GM21529 (cell line): ENCODE results near the gene CCDC88A.
"Not testable (repeated sequence)": the region's sequence is repeated elsewhere in the genome, so short reads cannot be mapped to it uniquely, and the experiment has no call there.

Experiments used
- ATAC-seq: cut with Tn5 transposase; IDR thresholded peaks from one replicate; pipeline ENCODE4 v1.9.1; 2021; ENCODE audit not compliant: unreplicated experiment

Gene CCDC88A, protein sequence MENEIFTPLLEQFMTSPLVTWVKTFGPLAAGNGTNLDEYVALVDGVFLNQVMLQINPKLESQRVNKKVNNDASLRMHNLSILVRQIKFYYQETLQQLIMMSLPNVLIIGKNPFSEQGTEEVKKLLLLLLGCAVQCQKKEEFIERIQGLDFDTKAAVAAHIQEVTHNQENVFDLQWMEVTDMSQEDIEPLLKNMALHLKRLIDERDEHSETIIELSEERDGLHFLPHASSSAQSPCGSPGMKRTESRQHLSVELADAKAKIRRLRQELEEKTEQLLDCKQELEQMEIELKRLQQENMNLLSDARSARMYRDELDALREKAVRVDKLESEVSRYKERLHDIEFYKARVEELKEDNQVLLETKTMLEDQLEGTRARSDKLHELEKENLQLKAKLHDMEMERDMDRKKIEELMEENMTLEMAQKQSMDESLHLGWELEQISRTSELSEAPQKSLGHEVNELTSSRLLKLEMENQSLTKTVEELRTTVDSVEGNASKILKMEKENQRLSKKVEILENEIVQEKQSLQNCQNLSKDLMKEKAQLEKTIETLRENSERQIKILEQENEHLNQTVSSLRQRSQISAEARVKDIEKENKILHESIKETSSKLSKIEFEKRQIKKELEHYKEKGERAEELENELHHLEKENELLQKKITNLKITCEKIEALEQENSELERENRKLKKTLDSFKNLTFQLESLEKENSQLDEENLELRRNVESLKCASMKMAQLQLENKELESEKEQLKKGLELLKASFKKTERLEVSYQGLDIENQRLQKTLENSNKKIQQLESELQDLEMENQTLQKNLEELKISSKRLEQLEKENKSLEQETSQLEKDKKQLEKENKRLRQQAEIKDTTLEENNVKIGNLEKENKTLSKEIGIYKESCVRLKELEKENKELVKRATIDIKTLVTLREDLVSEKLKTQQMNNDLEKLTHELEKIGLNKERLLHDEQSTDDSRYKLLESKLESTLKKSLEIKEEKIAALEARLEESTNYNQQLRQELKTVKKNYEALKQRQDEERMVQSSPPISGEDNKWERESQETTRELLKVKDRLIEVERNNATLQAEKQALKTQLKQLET (N-terminal part only)

DNA sequence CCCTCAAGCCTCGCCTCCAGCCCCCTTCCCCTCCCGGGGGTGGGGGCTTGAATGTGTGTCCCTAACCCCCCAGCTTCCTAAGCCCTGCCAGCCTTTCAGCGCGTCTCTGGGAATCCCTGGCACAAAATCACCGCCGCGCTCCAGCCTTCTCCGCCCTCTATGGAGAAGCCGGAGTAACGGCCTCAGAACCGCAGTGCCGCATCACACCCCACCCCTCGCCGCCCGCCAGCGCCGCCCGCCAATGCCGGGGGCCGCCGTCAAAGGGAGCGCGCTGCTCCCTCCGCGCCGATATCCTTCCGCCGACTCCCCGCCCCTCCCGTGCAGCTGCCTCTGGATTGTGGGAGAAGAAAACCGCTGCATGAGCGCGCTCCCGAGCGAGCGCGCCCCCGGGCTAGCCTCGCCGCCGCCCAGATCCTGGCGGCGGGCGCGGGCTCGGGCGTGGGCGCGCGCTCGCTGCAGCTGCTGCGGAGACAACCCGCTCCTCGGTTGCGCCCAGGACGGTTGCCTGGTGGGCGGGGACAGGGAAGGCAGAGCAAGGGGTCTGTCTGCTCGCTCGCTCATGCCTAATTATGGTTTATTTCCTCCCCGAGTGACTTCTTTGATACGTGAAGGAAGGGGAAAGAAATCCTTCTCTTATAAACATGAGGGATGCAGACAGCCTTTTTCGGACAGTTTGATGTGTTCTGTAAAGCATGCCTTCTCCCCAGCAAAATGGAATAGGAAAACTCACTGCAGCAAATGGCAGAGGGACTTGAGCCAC is at the start of gene CCDC88A:
TSS of gene CCDC88A (minus strand) at position 178 of the 760 bp plus-strand sequence. CDS start 777 bp downstream, outside the sequence.
- peak; percentile 79 for ATAC-seq

DNA sequence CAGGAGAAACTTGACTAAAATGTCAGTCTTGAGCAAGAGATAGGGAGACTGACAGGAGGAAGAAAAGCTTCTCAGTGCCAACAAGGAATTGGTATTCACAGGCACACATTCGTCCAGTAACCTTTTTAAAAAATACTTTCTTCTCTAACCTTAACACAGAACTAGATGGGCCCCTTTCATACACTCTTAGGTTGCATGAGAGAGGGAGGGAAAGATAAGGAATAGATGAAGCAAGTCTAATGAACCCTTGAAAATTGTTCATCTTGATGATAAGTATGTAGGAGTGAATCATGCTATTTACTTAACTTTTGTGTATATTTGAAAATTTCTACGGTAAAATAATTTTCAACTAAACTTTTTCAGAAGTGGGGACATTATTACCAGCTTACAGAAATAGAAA is 42.0 kb upstream of the CCDC88A start:
- ATAC-seq: no peak

DNA sequence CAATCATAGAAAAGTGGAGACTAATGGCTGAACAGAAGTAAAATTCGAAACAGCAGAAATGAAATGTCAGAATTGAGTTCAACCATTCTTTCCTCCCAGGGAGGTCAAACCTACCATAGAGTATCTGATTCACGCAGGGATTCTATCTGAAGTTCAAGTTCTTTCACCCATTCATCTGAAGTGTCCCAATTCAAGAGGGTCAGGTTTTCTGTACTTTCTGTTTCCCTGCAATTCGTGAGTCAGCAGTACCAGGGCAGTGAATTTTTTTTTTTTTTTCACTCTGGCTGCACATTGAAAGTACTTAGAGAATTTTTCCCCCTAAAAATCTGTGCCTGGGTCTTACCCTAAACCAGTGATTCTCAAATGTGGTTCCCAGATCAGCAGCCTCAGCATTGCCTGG is 40.9 kb upstream of the CCDC88A start:
- ATAC-seq: no peak

DNA sequence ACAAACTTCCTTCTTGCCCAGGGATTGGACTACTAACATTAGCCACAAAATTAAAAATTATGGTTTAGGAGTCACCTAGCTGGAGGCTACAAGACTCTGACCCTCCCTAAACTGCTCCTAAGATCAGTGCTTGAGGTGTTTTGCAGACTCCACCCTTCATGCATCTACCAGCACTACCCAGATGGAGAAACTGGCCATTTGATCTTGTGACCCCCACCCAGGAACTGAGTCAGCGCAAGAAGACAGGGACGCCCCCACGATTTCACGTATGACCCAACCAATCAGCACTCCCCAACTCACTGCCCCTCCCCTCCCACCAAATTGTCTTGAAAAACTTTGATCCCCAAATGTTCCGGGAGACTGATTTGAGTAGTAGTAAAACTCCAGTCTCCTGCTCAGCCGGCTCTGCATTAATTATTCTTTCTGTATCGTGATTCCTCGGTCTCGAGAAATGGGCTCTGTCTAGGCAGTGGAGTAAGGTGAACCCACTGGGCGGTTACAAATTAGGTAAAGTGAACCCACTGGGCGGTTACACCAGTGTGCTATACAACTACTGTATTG is 40.1 kb upstream of the CCDC88A start:
- no peak for ATAC-seq

DNA sequence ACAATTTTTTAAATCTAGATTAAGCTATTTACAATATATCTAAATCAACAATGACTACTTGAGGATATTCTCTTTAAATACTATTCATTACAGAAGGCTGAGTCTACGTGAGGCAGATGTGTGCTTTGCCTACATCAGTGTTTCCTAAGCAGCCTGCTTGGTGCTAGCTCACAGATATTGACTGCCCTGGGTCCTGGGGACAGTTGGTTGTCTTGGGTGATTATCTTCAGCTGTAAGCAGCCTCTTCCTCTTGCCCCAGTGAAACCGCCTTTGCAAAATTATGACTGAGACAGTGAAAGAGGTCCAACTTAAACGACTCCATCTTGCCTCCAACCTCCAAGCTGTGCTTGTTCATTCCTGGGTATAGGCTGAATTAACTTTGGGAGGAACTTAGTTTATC is 39.6 kb upstream of the CCDC88A start:
- no peak for ATAC-seq

DNA sequence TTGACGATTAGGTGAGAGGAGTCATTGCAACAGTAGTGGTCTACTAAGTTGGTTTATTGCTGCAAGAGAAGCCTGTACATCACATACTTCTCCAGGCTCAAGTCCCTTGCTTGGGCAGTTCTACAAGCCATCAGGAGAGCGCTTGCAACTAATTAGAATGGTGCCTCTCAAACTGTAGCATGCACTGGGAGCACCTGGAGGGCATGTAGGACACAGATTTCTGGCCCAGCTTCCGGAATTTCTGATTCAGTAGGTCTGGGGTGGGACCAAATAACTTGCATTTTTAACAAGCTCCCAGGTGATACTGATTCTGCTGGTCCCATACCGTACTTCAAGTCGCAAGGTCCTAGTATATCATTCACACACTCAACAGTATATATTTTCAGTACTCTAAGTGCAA is 34.5 kb upstream of the CCDC88A start:
- no peak for ATAC-seq

DNA sequence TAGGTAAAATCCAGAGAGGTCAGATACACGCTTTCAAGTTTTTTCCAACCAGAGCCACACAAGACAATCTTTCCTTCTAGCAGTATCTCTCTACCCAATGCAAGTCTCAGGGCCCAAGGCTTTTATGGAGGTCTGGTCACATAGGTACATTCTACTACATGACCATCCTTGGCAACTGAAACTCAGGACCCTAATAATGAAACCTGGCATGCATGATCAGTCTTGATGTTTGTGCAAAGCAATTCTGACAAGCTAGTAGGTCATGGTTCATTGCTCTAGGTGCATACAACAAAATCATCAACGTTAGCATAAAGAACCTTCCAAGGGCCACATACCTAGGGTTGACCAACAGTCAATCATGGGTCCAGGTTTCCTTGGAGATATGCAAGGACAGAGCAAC is 33.2 kb upstream of the CCDC88A start:
- peak; percentile 59 for ATAC-seq

DNA sequence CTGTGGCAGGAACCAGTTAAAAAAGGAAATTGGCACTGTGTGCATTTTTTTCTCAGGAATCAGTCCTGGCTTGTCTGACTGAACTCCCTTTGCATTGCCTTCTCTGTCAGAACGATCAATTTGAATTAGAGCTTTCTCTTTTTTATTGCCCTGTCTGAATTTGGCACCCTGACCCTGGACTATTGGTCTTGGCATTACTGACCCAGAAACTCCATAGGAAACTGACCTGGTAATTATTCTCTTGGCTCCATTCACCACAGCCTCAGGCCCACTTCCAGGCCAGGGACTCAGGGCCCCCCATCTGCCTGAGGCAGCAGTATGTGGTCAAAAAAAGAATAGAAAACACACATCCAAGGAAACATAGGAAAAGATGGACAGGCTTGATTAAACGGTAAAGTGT is 32.0 kb upstream of the CCDC88A start:
- ATAC-seq: no peak

DNA sequence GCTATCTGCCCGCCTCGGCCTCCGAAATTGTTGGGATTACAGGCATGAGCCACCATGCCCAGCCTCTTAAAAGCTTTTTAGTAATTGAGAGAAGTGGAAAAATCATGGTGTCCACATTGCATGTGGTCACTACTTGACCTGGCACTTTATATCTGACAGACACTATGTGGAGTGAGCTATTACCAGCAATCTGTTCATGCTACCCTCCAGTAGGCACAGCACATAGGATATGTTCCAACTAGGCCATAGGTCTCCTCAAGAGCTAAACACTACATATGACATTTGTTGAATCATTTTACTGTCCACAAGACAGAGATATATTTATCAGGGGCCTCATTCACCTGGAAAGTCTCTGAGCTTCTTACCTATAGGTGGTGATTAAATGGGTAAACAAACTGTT is 30.4 kb upstream of the CCDC88A start:
- ATAC-seq: not testable (repeated sequence)

DNA sequence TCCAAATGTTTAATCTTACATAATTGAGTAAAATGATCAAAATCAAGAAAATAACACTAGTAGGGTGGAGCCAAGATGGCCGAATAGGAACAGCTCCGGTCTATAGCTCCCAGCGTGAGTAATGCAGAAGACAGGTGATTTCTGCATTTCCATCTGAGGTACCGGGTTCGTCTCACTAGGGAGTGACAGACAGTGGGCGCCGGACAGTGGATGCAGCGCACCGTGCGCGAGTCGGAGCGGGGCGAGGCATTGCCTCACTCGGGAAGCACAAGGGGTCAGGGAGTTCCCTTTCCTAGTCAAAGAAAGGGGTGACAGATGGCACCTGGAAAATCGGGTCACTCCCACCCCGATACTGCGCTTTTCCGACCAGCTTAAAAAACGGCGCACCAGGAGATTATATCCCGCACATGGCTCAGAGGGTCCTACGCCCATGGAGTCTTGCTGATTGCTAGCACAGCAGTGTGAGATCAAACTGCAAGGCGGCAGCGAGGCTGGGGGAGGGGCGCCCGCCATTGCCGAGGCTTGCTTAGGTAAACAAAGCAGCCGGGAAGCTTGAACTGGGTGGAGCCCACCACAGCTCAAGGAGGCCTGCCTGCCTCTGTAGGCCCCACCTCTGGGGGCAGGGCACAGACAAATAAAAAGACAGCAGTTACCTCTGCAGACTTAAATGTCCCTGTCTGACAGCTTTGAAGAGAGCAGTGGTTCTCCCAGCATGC is 22.5 kb upstream of the CCDC88A start:
- not testable (repeated sequence) for ATAC-seq

DNA sequence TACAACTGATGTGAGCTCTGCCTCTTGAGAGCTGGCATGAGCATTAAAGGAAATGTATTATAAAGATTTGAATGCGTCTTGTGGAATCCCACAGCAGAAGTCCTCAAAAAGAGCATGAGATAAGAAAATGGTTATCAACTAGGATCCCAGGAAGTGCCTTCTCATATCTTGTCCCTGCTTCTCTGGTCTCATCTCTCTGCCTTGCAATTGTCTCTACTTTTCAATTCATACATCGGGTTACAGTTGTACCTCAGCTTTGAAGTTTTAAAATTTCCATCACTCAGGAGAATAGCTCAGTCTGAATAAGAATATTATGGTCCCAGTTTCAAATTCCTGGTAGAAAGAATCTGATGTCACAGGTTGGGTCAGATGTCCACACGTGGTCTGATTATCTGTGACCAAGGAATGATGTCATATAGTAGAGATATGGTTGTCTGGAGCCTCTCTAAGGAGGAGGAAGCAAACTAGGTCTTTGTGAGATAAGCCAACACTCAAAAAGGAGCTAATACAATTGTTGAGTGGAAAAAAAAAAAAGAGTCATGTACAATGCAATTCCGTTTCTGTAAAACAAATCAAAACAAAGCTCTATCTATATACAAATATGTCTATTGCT is 21.7 kb upstream of the CCDC88A start:
- no peak for ATAC-seq

DNA sequence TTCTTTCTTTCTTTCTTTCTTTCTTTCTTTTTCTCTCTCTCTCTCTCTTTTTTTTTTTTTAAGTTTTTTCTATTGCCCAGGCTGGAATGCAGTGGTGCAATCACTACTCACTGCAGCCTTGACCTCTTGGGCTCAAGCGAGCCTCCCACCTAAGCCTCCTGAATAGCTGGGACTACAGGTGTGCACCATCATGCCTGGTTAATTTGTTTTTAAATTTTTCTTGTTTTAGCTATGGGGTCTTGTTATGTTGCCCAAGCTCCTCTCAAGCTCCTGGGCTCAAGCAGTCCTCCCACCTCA is 19.4 kb upstream of the CCDC88A start:
- ATAC-seq: no peak

DNA sequence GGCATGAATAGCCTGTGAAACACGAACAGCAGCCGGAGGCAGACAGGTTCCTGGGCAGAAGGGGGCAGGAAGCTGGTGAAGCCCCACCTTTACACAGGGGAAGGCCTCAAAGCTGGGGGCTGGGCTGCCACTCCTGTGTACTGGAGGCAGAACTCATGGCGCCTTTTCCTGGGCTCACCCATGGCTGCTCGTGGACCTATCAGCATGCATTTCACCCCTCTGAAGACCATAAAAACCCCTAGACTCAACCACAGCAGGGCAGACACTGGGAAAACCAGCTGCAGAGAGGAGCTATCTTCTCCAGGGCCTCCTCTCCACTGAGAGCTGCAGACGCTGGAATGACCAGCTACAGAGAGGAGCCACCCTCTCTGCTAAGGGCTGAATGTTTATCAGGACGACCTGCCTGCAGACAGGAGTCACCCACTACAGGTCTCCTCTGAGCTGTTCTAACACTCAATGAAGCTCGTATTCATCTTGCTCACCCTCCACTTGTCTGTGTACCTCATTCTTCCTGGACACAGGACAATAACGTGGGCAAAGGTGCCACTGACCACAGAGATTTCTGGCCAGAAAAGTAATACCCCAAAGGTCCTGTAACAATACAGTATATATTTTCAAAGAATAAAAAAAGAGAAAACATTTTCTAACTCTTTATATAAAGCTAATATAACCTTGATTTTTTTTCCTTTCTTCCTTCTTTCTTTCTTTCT is 18.9 kb upstream of the CCDC88A start:
- ATAC-seq: no peak

DNA sequence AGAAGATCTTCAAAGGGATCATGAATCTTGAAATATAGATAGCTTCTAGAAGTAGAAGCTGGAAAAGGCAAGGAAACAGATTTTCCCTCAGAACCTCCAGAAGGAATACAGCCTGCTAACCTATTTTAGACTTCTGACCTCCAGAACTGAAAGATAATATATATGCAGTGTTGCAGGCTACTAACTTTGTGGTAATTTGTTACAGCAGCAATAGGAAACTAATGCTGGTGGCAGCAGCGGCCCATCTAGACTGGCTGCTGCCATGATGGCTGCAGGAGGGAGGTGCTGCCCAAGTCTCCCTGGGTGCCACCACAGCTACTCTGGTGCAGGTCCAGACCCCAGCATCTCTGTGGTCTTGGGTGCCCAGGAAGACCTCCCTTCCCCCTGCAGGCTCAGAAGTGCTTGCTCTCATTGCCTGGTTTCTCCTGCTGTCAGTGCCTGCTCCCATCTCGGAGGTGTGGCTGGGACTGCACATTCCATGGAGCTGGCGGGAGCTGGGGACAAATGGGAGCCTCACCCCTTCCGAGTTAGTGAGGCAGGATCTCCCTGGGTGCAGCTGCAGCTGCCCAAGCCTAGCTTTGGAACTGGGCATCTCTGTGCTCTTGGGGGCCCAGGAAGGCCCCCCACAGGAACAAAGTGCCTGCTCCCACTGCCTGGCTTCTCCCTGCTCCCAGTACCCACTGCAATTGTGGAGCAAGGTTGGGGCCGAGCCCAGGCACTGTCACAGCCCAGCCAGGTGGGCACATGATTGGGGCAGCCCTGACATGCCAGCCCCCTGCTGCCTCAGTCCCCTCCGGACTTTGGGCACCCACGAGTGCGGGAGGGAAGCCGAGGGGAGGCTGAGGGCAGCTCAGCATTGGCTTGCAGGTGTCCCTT is 18.1 kb upstream of the CCDC88A start:
- no peak for ATAC-seq

DNA sequence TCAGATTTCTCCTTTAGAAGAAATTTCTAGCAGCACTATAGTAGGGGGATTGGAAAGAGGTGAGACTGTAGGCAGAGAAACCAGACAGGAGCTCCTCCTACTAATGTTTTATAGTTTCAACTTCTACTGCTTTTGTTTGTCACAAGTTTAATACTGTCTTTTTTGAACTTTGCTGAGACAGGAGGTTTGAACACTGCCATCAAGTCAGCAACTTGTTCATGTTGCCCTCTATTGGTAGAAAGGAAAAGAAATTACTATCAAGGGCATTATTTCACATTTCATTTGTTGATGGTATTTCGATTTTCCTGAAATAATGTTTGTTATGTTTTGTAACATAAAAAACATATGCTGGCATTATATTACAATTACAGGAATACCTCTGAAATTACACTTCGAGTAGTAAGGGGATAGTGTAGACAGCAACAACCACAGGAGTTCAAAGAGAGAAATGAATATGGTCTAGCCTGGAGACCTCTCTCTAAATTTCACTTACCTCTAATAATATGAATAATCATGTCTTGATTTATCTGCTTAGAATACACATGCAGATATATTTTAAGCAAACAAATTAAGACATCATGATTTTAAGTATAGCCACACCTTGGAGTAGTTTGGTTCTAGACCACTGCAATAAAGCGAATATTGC is 12.4 kb upstream of the CCDC88A start:
- peak; percentile 70 for ATAC-seq

DNA sequence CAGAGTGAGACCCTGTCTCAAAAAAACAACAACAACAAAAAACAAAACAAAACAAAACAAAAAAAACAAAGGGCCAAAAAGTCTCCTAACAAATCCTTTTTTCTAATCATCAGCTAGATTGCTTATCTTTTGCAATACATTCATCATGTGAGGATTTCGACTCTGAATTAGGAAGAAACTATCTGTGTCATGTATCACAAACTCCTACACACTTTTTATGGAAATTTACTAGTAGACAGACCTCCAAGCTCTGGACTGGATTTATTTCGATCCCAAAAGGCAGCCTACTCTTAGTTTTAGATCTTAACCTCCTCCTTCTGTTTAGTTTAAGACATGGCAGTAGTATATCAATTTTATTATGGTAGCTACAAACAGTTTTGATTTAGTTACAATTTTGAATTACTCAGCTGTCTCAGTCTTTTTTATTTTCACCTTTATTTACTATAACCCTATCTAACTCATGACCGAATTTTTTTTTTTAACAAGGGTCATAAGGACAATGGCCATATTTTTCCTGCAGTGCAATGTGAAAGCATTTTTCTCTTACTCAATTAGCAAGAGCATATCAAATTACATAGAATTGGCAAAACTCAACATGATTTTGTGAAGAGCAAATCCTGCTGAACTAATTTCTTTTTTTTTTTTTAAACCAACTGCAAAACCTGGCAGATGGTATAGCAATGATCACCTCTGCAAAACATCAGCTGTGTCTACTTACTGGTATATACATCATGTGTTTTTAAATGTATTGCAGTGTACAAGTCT is 10.7 kb upstream of the CCDC88A start:
- no peak for ATAC-seq

DNA sequence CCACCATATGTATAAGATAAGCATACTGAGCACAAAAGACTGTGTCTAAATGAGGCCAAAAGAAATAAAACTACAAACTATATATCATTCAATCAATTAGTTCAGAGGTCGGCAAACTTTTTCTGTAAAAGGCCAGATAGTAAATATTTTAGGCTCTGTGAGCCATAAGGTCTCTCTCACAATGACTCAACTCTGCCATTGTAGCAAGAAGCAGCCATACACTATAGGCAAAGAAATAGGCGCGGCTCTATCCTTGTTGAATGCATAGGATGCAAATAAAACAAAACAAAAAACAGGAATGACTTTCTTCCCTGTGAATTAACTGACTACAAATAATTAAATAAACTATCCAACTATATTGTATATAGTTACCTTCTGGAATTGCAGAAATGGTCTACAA is 8.6 kb upstream of the CCDC88A start:
- ATAC-seq: no peak
